Upper lobe of left lung (tissue), 4 donors: ENCODE data around the gene DUX4.
"Not testable (repeated sequence)": the region's sequence is repeated elsewhere in the genome, so short reads cannot be mapped to it uniquely, and the experiment has no call there.

Source experiments
- CTCF ChIP-seq, 6 experiments: fragments of 450-650 bp in 4 of 6; fragments of 200-600 bp in 2 of 6; sonication (generic) in 2 of 6; IDR thresholded peaks; one replicate each; pipeline ENCODE4 v1.5.1; 2016 to 2019; ENCODE audit warnings: antibody characterized with exemption in 6 of 6
- EP300 ChIP-seq, 4 donors: sonication (generic); formaldehyde crosslinking; IDR thresholded peaks; one replicate each; pipeline ENCODE4 v1.5.1; 2017; ENCODE audit warnings: antibody characterized with exemption in 4 of 4, control low read depth in 2 of 4
- POLR2A ChIP-seq, 4 donors: fragments of 450-650 bp; IDR thresholded peaks; one replicate each; pipeline ENCODE4 v1.5.1; 2016 to 2017; ENCODE audit warnings: antibody characterized with exemption in 4 of 4, mild to moderate bottlenecking in 2 of 4
- POLR2AphosphoS5 ChIP-seq, 2 donors: sonication (generic); formaldehyde crosslinking; IDR thresholded peaks; one replicate each; pipeline ENCODE4 v1.5.1; 2017; ENCODE audit warnings: antibody characterized with exemption in 2 of 2

- TF ChIP-seq POLR2A, CTCF, POLR2AphosphoS5, EP300 (IDR thresholded peaks at IDR 0.05): not testable (repeated sequence)
Observed at GRCh38 chr4:190177727-190178605, 4.4 kb downstream of the DUX4 start.
